ENCODE data around the gene COX5A.

GRCh38 chr15:74961616-74962015 is 23.7 kb upstream of the COX5A start:
- TF ChIP-seq CTCF (IDR thresholded peaks at IDR 0.05), result no peak
- no peak for TF ChIP-seq POLR2A (IDR thresholded peaks at IDR 0.05)
